Gastrocnemius medialis (tissue), 4 donors: Measurements from ENCODE around the gene PSMA8. TPM values are rescaled to one million over a fixed set of nuclear protein-coding genes. Genes with fewer than 3 reads are reported as not detected.

ENCODE experiments used
- ATAC-seq, 2 donors: fragments of 150-250 bp; one replicate each; pipeline ENCODE4 v1.9.1; 2016
- DNase-seq, 2 donors: peaks; one replicate each; pipeline ENCODE4 v3.0.0-alpha.2; 2019
- H3K27ac ChIP-seq, 4 donors: fragments of 200-600 bp; sonication (generic); 1 replicate in 1 of 4; 2 replicates in 3 of 4; pipeline ENCODE4 v1.5.1; 2016 to 2018; ENCODE audit warnings: mild to moderate bottlenecking in 2 of 4, moderate library complexity in 1 of 4
- H3K27me3 ChIP-seq, 3 donors: fragments of 200-600 bp; sonication (generic) in 2 of 3; 1 replicate in 1 of 3; 2 replicates in 2 of 3; pipeline versions ENCODE4 v1.5.1 to v1.6.0; 2016 to 2019; ENCODE audit warnings: mild to moderate bottlenecking in 1 of 3, moderate library complexity in 1 of 3
- H3K36me3 ChIP-seq, 2 donors: fragments of 200-600 bp; sonication (generic) in 1 of 2; one replicate each; pipeline ENCODE4 v1.5.1; 2017 to 2018
- H3K4me1 ChIP-seq, 2 donors: fragments of 200-600 bp; sonication (generic) in 1 of 2; one replicate each; pipeline ENCODE4 v1.5.1; 2016 to 2017; ENCODE audit warnings: mild to moderate bottlenecking in 2 of 2
- H3K4me3 ChIP-seq, 4 donors: fragments of 200-600 bp; sonication (generic) in 3 of 4; 1 replicate in 1 of 4; 2 replicates in 3 of 4; pipeline ENCODE4 v1.5.1; 2016 to 2019; ENCODE audit warnings: mild to moderate bottlenecking in 2 of 4
- H3K9me3 ChIP-seq, 3 donors: fragments of 200-600 bp; sonication (generic) in 2 of 3; 1 replicate in 1 of 3; 2 replicates in 2 of 3; pipeline ENCODE4 v1.5.1; 2016 to 2019
- POLR2A ChIP-seq, 2 donors: fragments of 450-650 bp; IDR thresholded peaks; one replicate each; pipeline ENCODE4 v1.6.1; 2017; ENCODE audit warnings: antibody characterized with exemption in 2 of 2, mild to moderate bottlenecking in 2 of 2, moderate library complexity in 2 of 2
- in situ Hi-C, 4 donors: fragments of 200-750 bp; cut with MboI; loops; one replicate each; pipeline versions ENCODE4 v1.15.0 to v1.8.0; 2017; ENCODE audit warnings: low sequenced_read_pairs in 4 of 4
- intact Hi-C: fragments of 100-400 bp; cut with DNase I; formaldehyde crosslinking; loops from one replicate; pipeline ENCODE4 v1.15.1; 2023; ENCODE audit warnings: low total_unique reads
- total RNA-seq, 4 donors: library from RNA; depleted of rRNA; stranded (reverse); fragments of >200 nt; gene quantifications; one replicate each; pipeline versions ENCODE4 v1.1.0 to v1.2.3, GENCODE V29; 2016
- TF ChIP-seq, protein P1 (sequence below), 5 experiments: fragments of 450-650 bp in 3 of 5; fragments of 200-600 bp in 2 of 5; sonication (generic) in 2 of 5; IDR thresholded peaks in 4 of 5; conservative IDR thresholded peaks in 1 of 5; 1 replicate in 4 of 5; 2 replicates in 1 of 5; pipeline ENCODE4 v1.5.1; 2016 to 2019; ENCODE audit warnings: antibody characterized with exemption in 5 of 5, mild to moderate bottlenecking in 3 of 5, moderate library complexity in 3 of 5

PSMA8 gene
- total RNA-seq: not detected

DNA sequence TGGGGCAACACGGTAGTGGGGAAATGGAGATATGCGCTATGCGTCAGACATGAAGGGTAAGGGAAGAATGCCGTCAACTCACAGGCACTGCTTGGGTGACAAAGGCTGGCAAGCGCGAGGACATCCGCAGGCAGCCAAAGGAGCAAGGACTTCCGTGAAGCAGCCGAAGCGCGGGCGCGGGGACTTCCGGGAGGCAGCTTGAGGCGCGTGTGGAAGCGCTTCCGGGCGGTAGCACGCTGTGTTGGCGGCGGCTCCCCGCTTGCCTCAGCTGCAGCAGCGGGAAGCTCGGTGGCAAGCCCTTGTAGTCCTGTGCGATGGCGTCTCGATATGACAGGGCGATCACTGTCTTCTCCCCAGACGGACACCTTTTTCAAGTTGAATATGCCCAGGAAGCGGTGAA lies at the start of gene PSMA8:
Gene PSMA8 (plus strand): TSS at position 218 of the 400 bp plus-strand sequence. CDS start 97 bp downstream, at position 315.
- intact Hi-C loops (no loop called here), in situ Hi-C loops (no loop called here)
- no peak within 1 kb of the TSS for H3K4me3 ChIP-seq
- TF ChIP-seq POLR2A (IDR thresholded peaks at IDR 0.05): no peak
- TF ChIP-seq, protein P1, sequence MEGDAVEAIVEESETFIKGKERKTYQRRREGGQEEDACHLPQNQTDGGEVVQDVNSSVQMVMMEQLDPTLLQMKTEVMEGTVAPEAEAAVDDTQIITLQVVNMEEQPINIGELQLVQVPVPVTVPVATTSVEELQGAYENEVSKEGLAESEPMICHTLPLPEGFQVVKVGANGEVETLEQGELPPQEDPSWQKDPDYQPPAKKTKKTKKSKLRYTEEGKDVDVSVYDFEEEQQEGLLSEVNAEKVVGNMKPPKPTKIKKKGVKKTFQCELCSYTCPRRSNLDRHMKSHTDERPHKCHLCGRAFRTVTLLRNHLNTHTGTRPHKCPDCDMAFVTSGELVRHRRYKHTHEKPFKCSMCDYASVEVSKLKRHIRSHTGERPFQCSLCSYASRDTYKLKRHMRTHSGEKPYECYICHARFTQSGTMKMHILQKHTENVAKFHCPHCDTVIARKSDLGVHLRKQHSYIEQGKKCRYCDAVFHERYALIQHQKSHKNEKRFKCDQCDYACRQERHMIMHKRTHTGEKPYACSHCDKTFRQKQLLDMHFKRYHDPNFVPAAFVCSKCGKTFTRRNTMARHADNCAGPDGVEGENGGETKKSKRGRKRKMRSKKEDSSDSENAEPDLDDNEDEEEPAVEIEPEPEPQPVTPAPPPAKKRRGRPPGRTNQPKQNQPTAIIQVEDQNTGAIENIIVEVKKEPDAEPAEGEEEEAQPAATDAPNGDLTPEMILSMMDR (IDR thresholded peaks at IDR 0.05 in 4 of 5, conservative IDR thresholded peaks at IDR 0.05 in 1 of 5): no peak
- H3K27ac ChIP-seq: no peak within 1 kb of the TSS
- ATAC-seq (no peak), DNase-seq (no peak)
- no peaks in the 10 kb centered on the region for H3K27me3 ChIP-seq
- H3K9me3 ChIP-seq: no peaks in the 10 kb centered on the region
- no peaks in the 10 kb centered on the region for H3K36me3 ChIP-seq
- peaks cover 0 to 5% of the 10 kb centered on the region in 2 donors for H3K4me1 ChIP-seq

DNA sequence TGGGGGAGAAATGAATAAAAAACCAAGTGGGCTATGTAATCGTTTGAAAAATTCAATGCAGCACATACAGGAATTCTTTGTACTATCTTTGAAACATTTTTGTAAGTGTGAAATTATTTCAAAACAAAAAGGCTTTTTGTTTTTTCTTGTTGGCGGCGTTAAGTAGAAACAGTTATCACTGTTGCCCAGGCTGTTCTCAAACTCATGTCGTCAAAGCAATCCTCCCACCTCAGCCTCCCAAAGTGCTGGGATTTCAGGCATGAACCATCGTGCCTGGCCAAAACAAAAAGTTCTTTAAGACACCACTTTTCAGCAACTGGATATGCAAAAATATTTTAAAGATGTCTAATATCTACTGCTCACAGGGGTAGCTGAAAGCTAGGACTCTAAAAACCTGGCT lies 48.6 kb upstream of the PSMA8 start:
- in situ Hi-C loops (no loop called here), intact Hi-C loops (no loop called here)
- H3K4me1 ChIP-seq: peaks cover 19 to 21% of the 10 kb centered on the region in 2 donors
- ATAC-seq: no peak
- H3K27ac ChIP-seq: no peak overlapping the region
- no peaks in the 10 kb centered on the region for H3K27me3 ChIP-seq
- TF ChIP-seq, protein P1 (IDR thresholded peaks at IDR 0.05 in 4 of 5, conservative IDR thresholded peaks at IDR 0.05 in 1 of 5): no peak
- no peak for TF ChIP-seq POLR2A (IDR thresholded peaks at IDR 0.05)
- no peak overlapping the region for H3K4me3 ChIP-seq
- no peak for DNase-seq
- H3K9me3 ChIP-seq: no peaks in the 10 kb centered on the region
- H3K36me3 ChIP-seq: peaks cover 0 to 48% of the 10 kb centered on the region in 2 donors

DNA sequence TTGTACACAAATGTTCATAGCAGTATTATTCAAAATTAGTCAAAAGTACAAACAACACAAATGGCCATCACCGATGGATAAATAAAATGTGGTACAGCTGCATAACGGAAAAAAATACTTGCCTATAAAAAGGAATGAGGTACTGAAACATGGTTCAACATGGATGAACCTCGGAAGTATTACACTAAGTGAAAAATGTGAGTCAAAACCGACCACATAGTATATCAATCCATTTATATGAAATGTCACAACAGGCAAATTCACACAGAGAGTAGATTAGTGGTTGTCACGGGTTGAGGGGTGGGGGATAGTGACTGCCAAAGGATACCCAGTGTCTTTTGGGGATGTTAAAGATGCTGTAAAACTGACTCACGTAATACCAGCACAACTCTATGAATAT lies 46.7 kb upstream of the PSMA8 start:
- no peaks in the 10 kb centered on the region for H3K9me3 ChIP-seq
- TF ChIP-seq, protein P1 (IDR thresholded peaks at IDR 0.05 in 4 of 5, conservative IDR thresholded peaks at IDR 0.05 in 1 of 5): no peak
- TF ChIP-seq POLR2A (IDR thresholded peaks at IDR 0.05): no peak
- H3K4me3 ChIP-seq: no peak overlapping the region
- DNase-seq (no peak), ATAC-seq (no peak)
- in situ Hi-C loops (no loop called here), intact Hi-C loops (no loop called here)
- H3K27me3 ChIP-seq: no peaks in the 10 kb centered on the region
- no peak overlapping the region for H3K27ac ChIP-seq
- peaks cover 0 to 45% of the 10 kb centered on the region in 2 donors for H3K36me3 ChIP-seq
- peaks cover 19 to 21% of the 10 kb centered on the region in 2 donors for H3K4me1 ChIP-seq

DNA sequence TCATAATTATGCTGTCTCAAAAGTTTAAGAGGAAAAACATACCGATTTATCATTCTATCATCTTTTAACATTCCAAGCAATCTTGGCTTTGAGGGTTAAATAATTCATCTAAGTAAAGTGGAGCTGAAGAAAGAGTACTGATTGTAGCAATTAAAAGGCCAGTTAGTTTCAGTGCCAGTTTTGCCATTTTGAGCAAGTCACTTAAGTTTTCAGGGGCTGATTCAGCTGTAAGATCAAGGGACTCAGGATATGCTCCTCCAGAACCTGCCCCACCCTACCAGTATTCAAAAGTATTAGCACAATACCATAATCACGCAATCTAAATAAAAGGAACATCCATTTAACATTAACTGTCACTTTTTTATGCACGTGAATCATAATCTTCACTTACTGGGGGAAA lies 45.2 kb upstream of the PSMA8 start:
- TF ChIP-seq POLR2A (IDR thresholded peaks at IDR 0.05): no peak
- TF ChIP-seq, protein P1 (IDR thresholded peaks at IDR 0.05 in 4 of 5, conservative IDR thresholded peaks at IDR 0.05 in 1 of 5): no peak
- intact Hi-C loops: no loop called here
- H3K9me3 ChIP-seq: no peaks in the 10 kb centered on the region
- H3K4me1 ChIP-seq: peaks cover 19 to 21% of the 10 kb centered on the region in 2 donors
- peak overlapping the region in 1 of 4 donors; percentile 94 for H3K4me3 ChIP-seq
- H3K27me3 ChIP-seq: no peaks in the 10 kb centered on the region
- no peak for DNase-seq
- H3K36me3 ChIP-seq: peaks cover 0 to 35% of the 10 kb centered on the region in 2 donors
- no peak for ATAC-seq
- H3K27ac ChIP-seq: no peak overlapping the region
- in situ Hi-C loops: no loop called here
